ENCODE measurements around the gene FCGBP.
"Not testable (repeated sequence)": the region's sequence is repeated elsewhere in the genome, so short reads cannot be mapped to it uniquely, and the experiment has no call there.

The FCGBP gene

GRCh38 chr19:39917561-39918182 lies 16.8 kb downstream of the FCGBP start:
- no peak for DNase-seq (ENCODE audit: low read depth)

GRCh38 chr19:39916851-39917396 lies 17.5 kb downstream of the FCGBP start:
- DNase-seq (ENCODE audit: low read depth), result no peak

- DNase-seq (ENCODE audit: low read depth), result no peak
Observed at GRCh38 chr19:39916236-39916635, 18.2 kb downstream of the FCGBP start.

- DNase-seq (ENCODE audit: low read depth), result no peak
Observed at GRCh38 chr19:39915848-39916215, 18.6 kb downstream of the FCGBP start.

GRCh38 chr19:39915101-39915847 lies 19.2 kb downstream of the FCGBP start:
- DNase-seq (ENCODE audit: low read depth), result no peak

DNA sequence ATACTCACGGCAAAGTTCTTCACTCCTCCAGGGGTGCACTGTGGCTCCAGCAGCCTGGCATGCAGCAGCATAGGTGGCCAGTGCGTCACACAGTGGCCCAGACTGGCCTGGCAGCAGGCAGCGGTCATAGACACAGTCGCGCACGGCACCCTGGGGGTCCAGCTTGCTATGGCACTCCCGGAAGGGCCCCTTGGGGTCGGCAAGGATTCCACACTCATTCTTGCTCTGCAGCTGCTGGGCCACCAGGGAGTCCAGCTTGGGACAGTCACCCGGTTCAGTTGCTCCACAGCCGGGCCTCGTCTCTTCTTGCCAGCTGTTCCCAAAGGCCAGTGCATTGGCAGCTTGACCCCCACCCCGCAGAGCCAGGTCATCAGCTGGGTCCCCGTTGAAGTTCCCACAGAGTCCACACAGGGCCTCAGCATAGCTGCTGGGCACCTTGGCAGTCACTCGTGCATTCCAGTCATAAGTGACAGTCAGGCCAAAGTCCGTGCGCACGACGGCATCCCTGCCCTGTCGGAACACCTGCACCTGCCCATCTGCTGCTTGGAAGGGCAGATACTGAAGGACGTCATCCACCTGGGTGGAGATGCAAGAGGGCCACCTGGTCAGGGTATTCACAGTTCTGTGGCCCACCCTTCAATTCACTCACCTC lies 20.6 kb downstream of the FCGBP start:
- DNase-seq (ENCODE audit: low read depth), result no peak

GRCh38 chr19:39908803-39909202 lies 25.6 kb downstream of the FCGBP start:
- no peak for DNase-seq (ENCODE audit: low read depth)

DNA sequence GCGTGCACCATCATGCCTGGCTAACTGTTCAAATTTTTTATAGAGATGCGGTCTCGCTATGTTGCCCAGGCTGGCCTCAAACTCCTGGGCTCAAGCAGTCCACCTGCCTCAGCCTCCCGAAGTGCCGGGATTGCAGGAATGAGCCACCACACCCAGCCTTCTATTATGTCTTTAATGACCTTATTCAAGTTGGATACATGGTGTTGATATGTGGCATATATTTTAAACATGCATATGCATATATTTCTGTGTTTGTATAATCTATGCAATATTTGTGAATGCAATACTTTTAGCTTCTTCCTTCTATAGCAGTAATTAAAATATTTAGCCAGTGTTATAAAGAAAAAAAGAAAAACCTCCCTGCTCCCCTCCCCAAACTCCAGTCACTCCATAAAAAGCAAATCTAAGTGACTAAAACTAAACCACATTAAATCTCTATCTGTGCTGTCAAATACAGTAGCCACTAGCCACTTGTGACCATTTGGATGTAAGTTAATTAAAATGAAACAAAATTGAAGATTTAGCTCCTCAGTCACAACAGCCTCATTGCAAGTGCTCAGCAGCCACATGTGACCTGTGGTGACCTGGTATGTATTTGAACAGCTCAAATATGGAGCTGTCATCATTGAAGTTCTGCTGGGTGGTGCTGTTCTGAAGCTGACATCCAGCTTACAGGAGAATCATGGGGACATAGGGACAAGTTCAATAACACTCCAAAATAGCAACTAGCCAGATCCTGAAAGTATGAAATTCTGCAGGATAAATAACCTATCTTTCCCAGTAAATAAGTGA lies 27.4 kb downstream of the FCGBP start:
- DNase-seq (ENCODE audit: low read depth), result no peak

GRCh38 chr19:39906283-39906682 lies 28.2 kb downstream of the FCGBP start:
- DNase-seq (ENCODE audit: low read depth), result no peak

GRCh38 chr19:39903486-39904091 lies 30.8 kb downstream of the FCGBP start:
- not testable (repeated sequence) for DNase-seq (ENCODE audit: low read depth)

GRCh38 chr19:39902326-39902725 lies 32.1 kb downstream of the FCGBP start:
- not testable (repeated sequence) for DNase-seq (ENCODE audit: low read depth)

DNA sequence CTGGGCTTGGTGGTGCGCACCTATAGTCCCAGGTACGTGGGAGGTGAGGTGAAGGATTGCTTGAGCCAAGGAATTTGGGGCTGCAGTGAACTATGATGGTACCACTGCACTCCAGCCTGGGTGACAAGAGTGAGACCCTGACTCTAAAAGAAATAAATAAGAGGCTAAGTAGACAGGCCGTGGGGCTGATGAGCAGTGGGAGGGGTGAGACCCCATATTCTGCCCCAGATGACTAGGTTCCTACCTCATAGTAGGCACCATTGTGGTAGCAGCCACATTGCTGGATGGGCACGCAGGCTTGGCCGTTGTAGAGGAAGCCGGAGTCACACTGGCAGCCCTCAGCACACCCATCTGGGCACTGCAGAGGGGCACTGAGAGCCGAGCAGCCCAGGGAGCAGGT lies 32.8 kb downstream of the FCGBP start:
- DNase-seq (ENCODE audit: low read depth), result not testable (repeated sequence)

GRCh38 chr19:39898858-39899257 lies 35.6 kb downstream of the FCGBP start:
- not testable (repeated sequence) for DNase-seq (ENCODE audit: low read depth)

- DNase-seq (ENCODE audit: low read depth), result not testable (repeated sequence)
Observed at GRCh38 chr19:39897511-39898245, 36.8 kb downstream of the FCGBP start.

DNA sequence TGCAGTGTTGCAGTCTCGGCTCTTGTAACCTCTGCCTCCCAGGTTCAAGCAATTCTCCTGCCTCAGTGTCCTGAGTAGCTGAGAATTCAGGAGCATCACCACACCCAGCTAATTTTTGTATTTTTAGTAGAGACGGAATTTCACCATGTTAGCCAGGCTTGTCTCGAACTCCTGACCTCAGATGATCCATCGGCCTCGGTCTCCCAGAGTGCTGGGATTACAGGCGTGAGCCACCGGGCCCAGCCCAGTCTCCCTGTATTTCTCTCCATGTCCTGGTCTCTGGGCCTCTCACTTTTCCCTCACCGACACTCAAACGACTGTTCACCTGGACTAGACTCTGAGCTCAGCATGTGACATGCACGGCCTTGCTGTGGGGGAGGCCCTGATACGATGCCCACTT lies 39.3 kb downstream of the FCGBP start:
- not testable (repeated sequence) for DNase-seq (ENCODE audit: low read depth)

GRCh38 chr19:39894236-39894606 lies 40.2 kb downstream of the FCGBP start:
- DNase-seq (ENCODE audit: low read depth), result not testable (repeated sequence)

DNA sequence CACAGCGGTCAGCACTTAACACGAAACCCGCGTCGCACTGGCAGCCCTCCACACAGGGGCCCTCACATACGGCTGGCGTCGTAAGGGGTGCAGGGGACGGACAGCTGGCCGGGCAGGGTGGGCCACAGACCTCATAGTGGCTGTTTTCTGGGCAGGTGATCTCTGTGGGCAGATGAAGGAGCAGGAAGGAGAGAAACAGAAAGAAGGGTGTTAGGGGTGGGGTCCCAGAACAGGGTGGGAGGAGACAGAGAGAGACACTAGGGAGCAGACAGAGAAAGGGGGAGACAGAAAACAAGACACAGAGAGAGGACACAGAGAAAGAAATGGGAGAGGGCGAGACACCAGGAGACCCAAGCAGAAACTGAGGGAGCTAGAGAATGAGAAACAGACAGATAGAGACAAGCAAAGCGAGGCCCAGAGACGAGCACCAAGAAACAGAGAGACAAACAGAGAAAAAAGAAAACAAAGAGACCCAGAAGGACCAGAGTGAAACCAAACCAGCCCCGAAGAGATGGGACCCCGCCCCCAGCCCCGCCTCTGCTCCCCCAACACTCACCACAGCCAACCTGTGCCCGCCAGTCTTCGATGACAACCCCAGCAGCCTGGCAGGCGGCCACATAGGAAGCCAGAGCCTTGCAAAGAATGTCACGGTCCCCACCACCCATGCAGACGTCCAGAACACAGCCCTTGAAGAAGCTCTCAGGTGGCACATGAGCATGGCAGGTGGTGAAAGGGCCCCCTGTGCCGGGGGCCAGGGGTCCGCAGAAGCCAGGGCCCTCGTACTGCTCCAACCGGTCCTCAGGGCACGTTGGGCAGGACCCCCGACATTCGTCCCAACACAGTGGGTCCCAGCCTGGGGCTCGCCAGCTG lies 40.8 kb downstream of the FCGBP start:
- DNase-seq (ENCODE audit: low read depth), result not testable (repeated sequence)

- DNase-seq (ENCODE audit: low read depth), result not testable (repeated sequence)
Observed at GRCh38 chr19:39892506-39892902, 41.9 kb downstream of the FCGBP start.

DNA sequence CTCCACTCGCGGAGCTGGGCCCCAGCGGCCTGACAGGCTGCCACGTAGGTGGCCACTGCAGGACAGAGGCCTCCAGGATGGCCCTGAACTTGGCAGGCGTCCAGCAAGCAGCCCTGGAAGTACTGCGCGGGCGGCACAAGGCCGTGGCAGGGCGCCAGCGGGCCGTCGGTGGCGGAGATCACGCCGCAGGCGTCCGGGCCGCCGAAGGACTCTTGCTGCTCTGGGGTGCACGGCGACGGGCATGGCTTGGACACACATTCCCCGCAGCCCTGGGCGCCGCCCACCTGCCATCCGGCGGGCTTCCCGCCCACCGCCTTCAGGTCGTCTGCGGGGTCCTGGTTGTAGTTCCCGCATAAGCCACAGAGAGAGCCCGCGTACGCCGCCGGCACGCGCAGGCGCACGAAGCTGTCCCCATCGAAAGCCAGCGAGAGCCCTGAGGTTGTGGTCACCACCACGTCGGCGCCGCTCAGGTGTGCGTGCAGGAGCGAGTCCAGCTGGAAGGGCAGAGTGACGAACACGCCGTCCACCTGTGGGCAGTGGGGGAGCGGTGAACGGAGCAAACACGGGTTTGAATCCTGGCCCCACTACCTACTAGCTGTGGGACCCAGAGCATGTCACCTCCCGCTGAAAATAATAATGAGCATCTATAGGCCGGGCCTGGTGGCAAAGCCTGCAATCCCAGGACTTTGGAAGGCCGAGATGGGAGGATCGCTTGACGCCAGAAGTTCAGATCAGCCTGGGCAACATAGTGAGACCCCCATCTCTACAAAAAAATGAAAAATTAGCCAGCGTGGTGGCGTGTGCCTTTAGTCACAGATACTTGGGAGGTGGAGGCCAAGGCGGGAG lies 42.6 kb downstream of the FCGBP start:
- not testable (repeated sequence) for DNase-seq (ENCODE audit: low read depth)

Measured in stimulated activated CD8-positive, alpha-beta memory T cell treated with anti-CD3 and anti-CD28 coated beads, Interleukin-15, amount 100 ng/mL, for 24 hours (primary cell).